Activated CD4-positive, alpha-beta memory T cell treated with anti-CD3 and anti-CD28 coated beads, Interleukin-2, amount 10 ng/mL, durations not matched to agents 7 days and 5 days (primary cell): ENCODE measurements around the gene MRGPRF. TPM values are rescaled to one million over a fixed set of nuclear protein-coding genes. Genes with fewer than 3 reads are reported as not detected.

Experiments
- CTCF ChIA-PET: fragments of 350-600 bp; sonication (Branson Sonifier 250); formaldehyde crosslinking; loops from one replicate; lab custom pipeline; 2021; ENCODE audit warnings: antibody characterized with exemption, inconsistent platforms; lab: Charles Lee
- POLR2A ChIA-PET: fragments of 350-600 bp; sonication (Branson Sonifier 250); formaldehyde crosslinking; loops from one replicate; lab custom pipeline; 2021; ENCODE audit warnings: antibody characterized with exemption; lab: Charles Lee
- DNase-seq: peaks from one replicate; pipeline ENCODE4 v3.0.0-alpha.2; 2020
- H3K27ac Mint-ChIP-seq: one replicate; pipeline ENCODE4 v1.8.0; 2021; ENCODE audit warnings: mild to moderate bottlenecking, mixed read lengths
- H3K27me3 Mint-ChIP-seq: one replicate; pipeline ENCODE4 v1.8.0; 2021; ENCODE audit warnings: mixed read lengths
- H3K36me3 Mint-ChIP-seq: one replicate; pipeline ENCODE4 v1.8.0; 2021; ENCODE audit warnings: low read depth, mixed read lengths
- H3K4me1 Mint-ChIP-seq: one replicate; pipeline ENCODE4 v1.8.0; 2021; ENCODE audit warnings: mixed read lengths
- H3K4me3 Mint-ChIP-seq: one replicate; pipeline ENCODE4 v1.8.0; 2021; ENCODE audit warnings: mild to moderate bottlenecking, mixed read lengths
- H3K9me3 Mint-ChIP-seq: one replicate; pipeline ENCODE4 v1.8.0; 2021; ENCODE audit warnings: mixed read lengths
- total RNA-seq, 2 experiments: library from RNA; stranded (reverse); gene quantifications; one replicate each; pipeline ENCODE4 v1.2.3, GENCODE V29; 2021

MRGPRF gene
- total RNA-seq, 2 experiments from 2014 or later: not detected

DNA sequence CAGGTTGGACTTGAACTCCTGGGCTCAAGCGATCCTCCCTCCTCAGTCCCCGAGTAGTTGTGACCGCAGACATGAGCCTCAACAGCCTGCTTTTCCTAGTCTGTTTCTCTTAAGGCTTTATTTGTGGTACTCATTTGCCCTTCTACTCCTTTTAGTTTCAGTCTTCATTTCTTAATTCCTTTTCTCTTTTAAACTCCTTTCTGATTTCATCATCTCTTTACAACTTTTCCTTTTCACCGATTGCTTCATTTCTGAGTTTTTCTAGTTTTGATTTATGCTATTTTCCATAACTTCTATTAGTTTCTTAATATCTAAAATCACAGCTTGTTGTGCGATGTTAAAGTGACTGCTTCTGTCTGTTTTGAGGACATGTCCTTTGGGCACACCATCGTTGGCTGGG is 17.3 kb upstream of the MRGPRF start:
- no peaks in the 10 kb centered on the region for H3K4me1 Mint-ChIP-seq
- H3K4me3 Mint-ChIP-seq: no peak overlapping the region
- H3K27ac Mint-ChIP-seq: no peak overlapping the region
- no peaks in the 10 kb centered on the region for H3K9me3 Mint-ChIP-seq
- DNase-seq: no peak
- peaks cover 4% of the 10 kb centered on the region for H3K27me3 Mint-ChIP-seq
- no peaks in the 10 kb centered on the region for H3K36me3 Mint-ChIP-seq
- ChIA-PET CTCF (no interaction called here), POLR2A (no interaction called here)

DNA sequence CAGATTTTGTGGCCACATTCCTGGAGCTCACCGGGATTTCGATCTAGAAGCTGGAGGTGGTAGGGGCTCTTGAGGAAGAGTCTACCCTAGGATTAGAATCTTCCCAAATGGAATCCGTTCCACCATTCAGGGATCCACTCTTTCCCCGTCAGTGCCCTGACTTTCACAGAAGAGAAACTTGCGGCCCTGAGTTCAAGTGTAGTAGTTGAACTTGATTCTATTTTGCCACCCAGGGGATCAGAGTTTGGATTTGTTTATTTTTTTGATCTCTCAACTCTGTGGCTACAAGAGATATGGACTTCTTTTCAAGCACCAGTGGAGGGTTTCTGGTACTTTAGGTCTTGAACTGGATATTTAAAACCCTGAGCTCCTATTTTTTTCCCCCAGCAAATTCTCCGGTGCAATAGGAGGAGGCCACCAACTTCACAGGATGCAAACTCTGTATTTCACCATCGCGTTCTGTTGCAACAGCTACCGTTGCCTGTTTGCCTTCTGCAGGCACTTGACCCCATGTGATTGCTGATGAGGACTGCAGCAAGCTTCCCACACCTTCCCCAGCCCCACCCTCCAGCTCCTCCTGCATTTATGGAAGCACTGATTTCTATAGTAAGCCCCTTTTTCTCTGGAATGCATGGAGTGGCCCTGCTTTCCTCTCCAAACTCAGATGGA is 14.8 kb upstream of the MRGPRF start:
- CTCF ChIA-PET: no interaction called here
- Mint-ChIP-seq H3K9me3 (no peaks in the 10 kb centered on the region), H3K27me3 (peaks cover 4% of the 10 kb centered on the region), H3K4me1 (no peaks in the 10 kb centered on the region), H3K36me3 (no peaks in the 10 kb centered on the region), H3K27ac (no peak overlapping the region), H3K4me3 (no peak overlapping the region)
- POLR2A ChIA-PET: no interaction called here
- DNase-seq: no peak

DNA sequence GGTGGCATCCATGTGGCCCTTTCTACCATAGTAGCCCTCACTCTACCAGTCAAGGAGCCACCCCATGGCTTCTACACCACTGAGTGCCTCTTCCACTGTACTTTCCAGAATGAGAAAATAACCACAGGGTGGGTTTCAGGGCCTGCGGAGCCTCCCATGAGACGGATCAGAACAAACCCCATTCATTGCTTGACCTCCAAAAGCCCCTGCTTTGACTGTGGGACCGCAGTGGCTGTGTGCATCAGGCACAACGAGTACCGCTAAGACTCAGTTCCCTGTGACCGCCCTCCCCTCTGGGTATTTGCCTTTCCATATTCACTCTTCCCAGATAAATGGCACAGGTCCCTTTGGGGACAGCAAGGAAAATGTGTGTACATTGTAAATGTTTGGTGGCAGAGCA is 11.5 kb upstream of the MRGPRF start:
- Mint-ChIP-seq H3K4me3 (no peak overlapping the region), H3K9me3 (no peaks in the 10 kb centered on the region), H3K27ac (no peak overlapping the region), H3K4me1 (no peaks in the 10 kb centered on the region), H3K36me3 (no peaks in the 10 kb centered on the region), H3K27me3 (no peaks in the 10 kb centered on the region)
- POLR2A ChIA-PET: no interaction called here
- DNase-seq: no peak
- CTCF ChIA-PET: no interaction called here

DNA sequence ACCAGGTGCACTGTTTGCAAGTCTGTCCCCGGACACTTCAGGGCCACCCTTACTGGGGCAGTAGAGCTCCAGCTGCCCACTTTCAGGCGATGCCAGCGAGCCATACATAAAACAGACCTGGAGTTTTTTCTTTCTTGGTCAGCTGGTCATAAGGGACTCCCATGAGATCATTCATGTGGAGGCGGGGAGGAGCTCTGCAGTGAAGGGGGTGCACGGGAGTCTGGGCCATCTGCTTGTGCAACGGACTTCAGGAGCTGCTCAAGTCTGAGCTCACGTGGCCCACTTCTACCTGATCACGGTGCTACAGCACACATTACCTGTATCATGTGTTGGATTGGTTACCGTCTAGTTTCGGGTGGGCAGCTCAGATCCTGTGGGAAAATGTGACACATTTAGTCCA is 9.2 kb upstream of the MRGPRF start:
- ChIA-PET POLR2A (no interaction called here), CTCF (no interaction called here)
- Mint-ChIP-seq H3K9me3 (no peaks in the 10 kb centered on the region), H3K27me3 (peaks cover 2% of the 10 kb centered on the region), H3K4me1 (no peaks in the 10 kb centered on the region), H3K4me3 (no peak overlapping the region), H3K27ac (no peak overlapping the region), H3K36me3 (no peaks in the 10 kb centered on the region)
- DNase-seq: no peak

DNA sequence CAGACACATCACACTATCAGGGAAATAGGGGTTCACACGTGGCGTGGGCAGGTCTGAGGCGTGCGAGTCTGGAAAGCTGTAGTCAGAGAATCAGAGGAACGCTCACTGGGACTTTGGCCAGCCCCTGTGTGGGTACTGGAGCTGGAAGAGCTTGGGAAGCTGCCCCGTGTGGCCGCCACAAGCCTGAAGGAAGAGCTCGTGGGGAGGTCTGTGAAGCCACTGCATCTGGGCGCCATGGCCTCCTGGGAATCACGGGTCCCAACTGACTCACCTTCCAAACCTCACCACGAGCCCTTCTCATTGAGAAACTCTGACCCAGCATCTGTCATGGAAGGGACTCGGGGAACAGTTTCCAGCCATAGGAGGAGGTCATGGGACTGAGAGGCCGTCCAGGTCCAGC is 5.9 kb upstream of the MRGPRF start:
- peaks cover 7% of the 10 kb centered on the region for H3K27me3 Mint-ChIP-seq
- H3K4me3 Mint-ChIP-seq: no peak overlapping the region
- H3K27ac Mint-ChIP-seq: no peak overlapping the region
- POLR2A ChIA-PET: no interaction called here
- H3K4me1 Mint-ChIP-seq: no peaks in the 10 kb centered on the region
- no peaks in the 10 kb centered on the region for H3K9me3 Mint-ChIP-seq
- no peak for DNase-seq
- CTCF ChIA-PET: no interaction called here
- H3K36me3 Mint-ChIP-seq: no peaks in the 10 kb centered on the region

DNA sequence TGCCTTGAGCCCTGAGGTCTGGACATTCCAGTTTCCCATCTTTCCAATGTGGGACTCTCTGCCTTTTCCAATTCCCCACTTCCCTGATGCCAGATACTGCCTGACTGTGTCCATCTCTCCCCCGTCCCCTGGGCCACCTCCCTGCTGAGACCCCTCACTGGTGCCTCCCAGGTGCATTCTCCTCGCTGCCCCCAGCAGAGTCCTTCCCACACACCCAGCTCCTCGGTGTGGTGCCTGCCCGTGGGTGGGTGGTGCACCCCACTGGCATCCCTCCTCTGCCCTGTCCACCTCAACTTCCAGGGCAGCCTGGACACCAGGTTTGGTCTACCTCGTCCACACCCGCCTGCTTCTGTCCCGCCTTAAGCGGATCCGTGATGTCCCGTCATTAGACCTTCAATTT is 4.9 kb upstream of the MRGPRF start:
- Mint-ChIP-seq H3K36me3 (no peaks in the 10 kb centered on the region), H3K4me3 (no peak overlapping the region), H3K9me3 (no peaks in the 10 kb centered on the region), H3K27me3 (peaks cover 10% of the 10 kb centered on the region), H3K27ac (no peak overlapping the region), H3K4me1 (no peaks in the 10 kb centered on the region)
- ChIA-PET POLR2A (no interaction called here), CTCF (interaction anchor here (0.8 kb wide), 1 partner anchor 27 kb away, joined by 3 read pairs; no protein-coding TSS in a partner anchor)
- no peak for DNase-seq

DNA sequence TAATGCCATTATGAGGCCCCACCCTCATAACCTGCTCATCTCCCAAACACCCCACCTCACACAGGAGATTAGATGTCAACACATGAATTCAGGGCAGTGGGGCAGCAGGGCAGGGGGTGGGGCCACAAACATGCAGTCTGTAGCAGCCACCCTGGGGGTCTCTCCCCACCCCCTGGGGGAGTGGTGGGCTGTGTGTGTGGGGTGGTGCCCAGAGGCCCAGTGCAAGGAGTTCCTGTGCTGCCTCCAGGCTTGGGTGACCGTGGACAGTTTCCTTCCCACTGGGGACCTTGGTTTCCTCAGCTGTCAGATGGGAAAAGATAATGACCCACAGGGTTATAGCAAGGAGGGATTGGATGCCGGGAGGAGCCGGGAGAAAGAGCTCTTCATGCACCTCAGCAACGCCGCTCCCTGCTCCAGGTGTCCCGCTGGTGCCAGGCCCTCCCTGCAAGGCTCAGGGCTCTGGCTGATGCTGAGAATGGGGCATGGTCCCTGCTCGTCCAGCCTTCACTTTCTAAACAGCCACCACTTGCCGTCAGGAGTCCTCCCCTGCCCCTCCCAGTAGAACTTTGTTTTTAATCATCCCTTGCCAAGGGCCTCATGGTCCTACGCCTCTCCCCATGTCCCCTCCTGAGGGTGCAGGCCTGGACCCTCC is 2.0 kb upstream of the MRGPRF start:
- DNase-seq: no peak
- peaks cover 3% of the 10 kb centered on the region for H3K4me1 Mint-ChIP-seq
- ChIA-PET POLR2A (no interaction called here), CTCF (no interaction called here)
- peaks cover 25% of the 10 kb centered on the region for H3K27me3 Mint-ChIP-seq
- H3K4me3 Mint-ChIP-seq: no peak overlapping the region
- H3K36me3 Mint-ChIP-seq: no peaks in the 10 kb centered on the region
- H3K27ac Mint-ChIP-seq: no peak overlapping the region
- no peaks in the 10 kb centered on the region for H3K9me3 Mint-ChIP-seq

DNA sequence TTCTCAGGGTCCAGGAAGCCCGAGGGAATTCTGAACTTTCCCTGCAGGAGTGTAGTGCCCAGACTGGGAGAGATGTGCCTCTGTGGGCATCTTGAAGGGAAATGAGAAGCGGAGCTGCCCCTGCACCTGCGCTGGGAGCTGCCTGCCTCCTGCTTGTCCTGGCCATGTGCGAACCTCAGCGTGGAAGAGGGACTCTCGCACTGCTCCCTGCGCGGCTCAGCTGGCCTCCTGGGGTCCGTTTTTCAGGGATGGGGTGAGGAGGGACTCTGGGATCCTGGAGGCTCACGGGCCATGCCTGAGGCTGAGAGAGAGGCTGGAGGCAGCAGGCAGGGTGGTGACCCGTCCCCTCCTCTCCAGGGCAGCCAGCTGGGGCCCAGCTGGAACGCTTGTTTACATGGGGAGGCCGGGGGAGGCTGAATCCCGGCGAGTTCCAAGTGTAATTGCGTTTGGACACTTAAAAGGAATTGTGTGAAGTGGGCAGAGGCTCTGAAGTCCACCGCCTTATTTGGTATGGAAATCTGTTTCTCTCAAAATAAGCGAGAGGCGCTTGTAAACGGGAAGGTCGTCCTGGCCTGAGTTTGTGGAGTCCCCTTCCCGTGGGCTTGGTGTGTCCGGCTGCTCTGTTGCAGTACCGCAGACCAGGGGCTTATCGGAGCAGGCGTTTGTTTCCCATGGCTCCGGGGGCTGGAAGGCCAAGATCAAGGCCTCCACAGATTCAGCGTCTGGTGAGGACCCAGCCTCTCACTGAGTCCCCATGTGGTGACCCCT is 1.2 kb upstream of the MRGPRF start:
- CTCF ChIA-PET: no interaction called here
- Mint-ChIP-seq H3K36me3 (no peaks in the 10 kb centered on the region), H3K27ac (no peak overlapping the region), H3K27me3 (peaks cover 25% of the 10 kb centered on the region), H3K4me1 (peaks cover 3% of the 10 kb centered on the region), H3K4me3 (no peak overlapping the region), H3K9me3 (no peaks in the 10 kb centered on the region)
- POLR2A ChIA-PET: no interaction called here
- no peak for DNase-seq

DNA sequence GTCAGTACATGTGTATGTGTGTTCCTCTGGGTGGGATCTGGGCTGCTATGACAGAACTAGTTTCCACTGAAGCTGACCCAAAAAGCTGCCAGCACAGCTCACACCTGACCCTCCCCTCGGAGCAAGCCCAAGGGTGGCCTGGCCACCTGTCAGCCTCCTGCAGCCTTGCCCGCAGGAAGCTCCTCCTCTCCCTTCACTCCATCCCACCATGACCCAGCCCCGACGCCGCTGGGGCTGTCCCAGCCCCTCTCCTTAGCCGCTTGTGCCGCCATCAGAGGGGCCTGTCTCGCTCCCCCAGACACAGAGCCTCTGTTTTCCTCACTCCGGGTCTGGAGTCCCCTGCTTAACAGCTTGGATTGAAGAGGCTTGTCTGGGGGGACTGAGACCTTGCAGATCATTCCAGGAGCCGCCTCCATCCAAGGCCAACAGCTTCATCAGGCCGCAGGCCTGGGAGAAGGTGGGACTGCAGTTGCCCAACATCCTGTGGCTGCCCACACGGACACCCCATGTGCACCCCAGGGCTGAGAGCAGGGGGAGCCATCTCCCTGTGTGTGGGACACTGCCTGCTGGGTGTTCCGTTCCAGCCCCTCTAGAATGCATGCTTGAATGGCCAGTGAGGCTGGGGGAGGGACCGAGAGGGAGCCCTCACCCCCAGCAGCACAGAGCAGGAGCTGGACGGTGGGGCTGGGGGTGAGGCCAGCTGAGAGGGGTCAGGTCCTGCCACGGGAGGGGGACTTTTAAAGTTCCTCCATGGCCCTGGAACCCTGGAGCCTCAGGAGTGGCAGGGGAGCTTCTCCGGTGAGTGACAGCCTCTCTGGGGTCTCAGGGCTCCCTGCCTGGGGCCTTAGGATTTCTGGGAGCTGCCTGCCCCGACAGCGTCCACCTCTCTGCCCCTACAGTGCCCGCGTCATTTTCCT is 696 bp downstream of the MRGPRF start:
- no peak for DNase-seq
- ChIA-PET CTCF (no interaction called here), POLR2A (interaction anchor here (0.6 kb wide), 1 partner anchor 484 kb away, joined by 3 read pairs; no protein-coding TSS in a partner anchor)
- Mint-ChIP-seq H3K4me3 (no peak overlapping the region), H3K4me1 (peaks cover 3% of the 10 kb centered on the region), H3K9me3 (no peaks in the 10 kb centered on the region), H3K27me3 (peaks cover 24% of the 10 kb centered on the region), H3K27ac (no peak overlapping the region), H3K36me3 (no peaks in the 10 kb centered on the region)

DNA sequence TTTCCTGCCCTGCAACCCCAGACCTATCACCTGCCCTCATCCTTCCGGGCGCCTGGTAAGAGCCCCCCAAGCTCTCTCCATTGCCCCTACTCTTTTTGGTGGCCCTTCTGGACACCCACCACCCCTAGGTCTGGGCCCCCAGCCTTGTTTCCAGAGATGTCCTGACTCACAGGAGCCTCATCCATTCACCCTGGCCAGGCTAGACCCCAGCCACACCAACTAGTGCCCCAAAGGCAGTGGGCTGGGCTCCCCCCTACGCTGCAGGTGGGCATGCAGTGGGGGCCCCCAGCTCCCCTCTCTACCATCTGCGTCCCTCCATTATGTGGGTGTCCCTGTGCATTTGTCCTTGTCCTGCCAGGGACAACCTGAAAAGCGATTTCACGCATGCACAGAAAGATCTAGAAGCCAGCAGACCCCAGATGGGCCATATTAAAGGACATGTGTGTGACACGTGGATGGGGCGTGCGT is 1.4 kb downstream of the MRGPRF start:
- H3K4me1 Mint-ChIP-seq: peaks cover 3% of the 10 kb centered on the region
- no peaks in the 10 kb centered on the region for H3K36me3 Mint-ChIP-seq
- H3K9me3 Mint-ChIP-seq: no peaks in the 10 kb centered on the region
- H3K27ac Mint-ChIP-seq: no peak overlapping the region
- H3K27me3 Mint-ChIP-seq: peaks cover 25% of the 10 kb centered on the region
- DNase-seq: no peak
- H3K4me3 Mint-ChIP-seq: no peak overlapping the region
- ChIA-PET POLR2A (interaction anchor here (1.1 to 1.2 kb wide), 2 partner anchors 37 to 76 kb away, joined by 3 to 4 read pairs; partner anchors contain the start of gene TPCN2), CTCF (no interaction called here)

DNA sequence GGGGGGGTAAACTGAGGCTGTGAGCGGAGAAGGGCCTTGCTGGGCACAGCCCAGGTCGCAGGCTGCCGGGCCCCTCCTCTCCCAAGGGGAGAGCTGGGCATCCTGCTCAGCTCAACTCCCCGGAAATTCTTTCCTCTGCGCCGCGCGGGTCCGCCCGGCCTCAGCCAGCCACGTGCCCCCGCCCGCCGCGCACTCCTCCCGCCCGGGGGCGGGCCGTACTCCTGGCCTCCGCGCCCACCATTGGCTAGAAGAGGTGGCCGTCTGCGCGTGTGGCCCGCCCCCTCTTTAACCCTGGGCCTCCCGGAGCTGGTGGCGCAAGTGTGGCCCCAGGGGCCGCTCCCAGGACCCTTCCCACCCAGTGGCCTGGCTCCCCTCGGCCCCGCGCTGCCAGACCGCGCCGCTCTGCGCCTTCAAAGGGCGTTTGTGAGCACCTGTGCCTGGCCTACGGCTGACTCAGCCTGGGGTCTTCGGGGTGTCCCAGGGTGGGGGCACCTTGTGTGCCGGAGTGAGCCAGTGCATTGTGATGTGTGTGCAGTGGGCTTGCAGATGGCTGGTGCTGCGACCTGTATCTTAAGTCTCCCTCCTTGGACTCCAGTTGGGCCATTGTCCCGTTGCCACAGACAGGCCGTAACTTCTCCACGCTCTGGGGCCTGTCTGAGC is 2.0 kb downstream of the MRGPRF start:
- CTCF ChIA-PET: no interaction called here
- peaks cover 23% of the 10 kb centered on the region for H3K27me3 Mint-ChIP-seq
- POLR2A ChIA-PET: interaction anchor here (1.0 to 1.2 kb wide), 3 partner anchors 37 to 76 kb away, joined by 3 to 4 read pairs (median 3); partner anchors contain the start of gene TPCN2
- DNase-seq: peak; percentile 39
- H3K27ac Mint-ChIP-seq: no peak overlapping the region
- H3K4me3 Mint-ChIP-seq: no peak overlapping the region
- H3K36me3 Mint-ChIP-seq: no peaks in the 10 kb centered on the region
- H3K9me3 Mint-ChIP-seq: no peaks in the 10 kb centered on the region
- H3K4me1 Mint-ChIP-seq: peaks cover 3% of the 10 kb centered on the region

DNA sequence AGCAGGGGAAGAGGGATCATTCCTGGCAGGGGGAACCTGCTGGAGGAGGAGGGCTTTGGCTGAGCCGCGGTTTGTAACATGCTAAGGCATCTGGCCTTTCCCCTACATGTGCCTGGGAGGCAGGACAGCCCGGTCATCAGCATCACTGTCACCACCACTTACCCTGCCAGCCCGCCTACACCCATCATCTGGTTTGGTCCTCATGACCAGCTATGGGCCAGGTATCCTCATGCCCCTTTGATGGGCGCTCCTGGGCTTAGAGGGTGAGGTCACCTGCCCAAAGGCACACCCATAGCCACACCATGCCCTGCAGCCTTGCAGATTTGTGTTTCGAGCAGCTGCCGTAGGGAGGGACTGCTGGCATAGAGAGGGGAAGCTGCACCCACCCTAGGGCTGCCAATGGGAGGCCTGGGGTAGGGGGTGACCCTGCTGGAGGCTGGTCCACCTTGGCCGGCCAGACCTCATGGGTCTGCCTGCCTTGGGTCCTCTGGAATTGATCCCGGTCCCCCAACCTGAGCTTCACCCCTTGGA is 2.6 kb downstream of the MRGPRF start:
- no peak overlapping the region for H3K27ac Mint-ChIP-seq
- H3K4me3 Mint-ChIP-seq: no peak overlapping the region
- ChIA-PET POLR2A (interaction anchor here (1.0 to 1.2 kb wide), 3 partner anchors 38 to 77 kb away, joined by 3 to 4 read pairs (median 3); partner anchors contain the start of gene TPCN2), CTCF (no interaction called here)
- H3K36me3 Mint-ChIP-seq: no peaks in the 10 kb centered on the region
- peaks cover 3% of the 10 kb centered on the region for H3K4me1 Mint-ChIP-seq
- DNase-seq: no peak
- peaks cover 23% of the 10 kb centered on the region for H3K27me3 Mint-ChIP-seq
- no peaks in the 10 kb centered on the region for H3K9me3 Mint-ChIP-seq
